Right lobe of liver (tissue), 4 donors: ENCODE results near the gene GRM6.

ENCODE experiments used
- CTCF ChIP-seq, 4 donors: fragments of 200-600 bp in 3 of 4; fragments of 450-650 bp in 1 of 4; IDR thresholded peaks; one replicate each; pipeline versions ENCODE4 v1.5.1 to v1.8.0; 2016 to 2022; ENCODE audit warnings: antibody characterized with exemption in 4 of 4, mild to moderate bottlenecking in 2 of 4
- POLR2A ChIP-seq: fragments of 450-650 bp; IDR thresholded peaks from one replicate; pipeline ENCODE4 v1.6.1; 2017; ENCODE audit warnings: antibody characterized with exemption, mild to moderate bottlenecking
- donor health status: DM: no; HTN: no; CAD: no.
- donor health status: DM: no; HTN: no; CAD: no.
- donor health status: DM: no; HTN: yes; CAD: no.

GRCh38 chr5:179044765-179045164 is 49.6 kb upstream of the GRM6 start:
- no peak for TF ChIP-seq POLR2A
- no peak for TF ChIP-seq CTCF (IDR thresholded peaks at IDR 0.05)
